Neural cell (in vitro differentiated cells): Measurements from ENCODE around the gene ERBB4.

Experiments used
- EP300 ChIP-seq: fragments of 450-650 bp; conservative IDR thresholded peaks from 2 replicates; pipeline ENCODE4 v1.6.1; 2014; ENCODE audit warnings: antibody characterized with exemption, mild to moderate bottlenecking, moderate library complexity; ENCODE audit not compliant: poor library complexity, severe bottlenecking
- EZH2 ChIP-seq: fragments of 200-600, 300-800 bp; shearing (Covaris generic), sonication (generic); IDR thresholded peaks from 2 replicates; pipeline ENCODE4 v1.6.1; 2014; ENCODE audit warnings: antibody characterized with exemption, low read length, borderline replicate concordance, mild to moderate bottlenecking; ENCODE audit not compliant: insufficient read depth, poor library complexity, severe bottlenecking
- POLR2AphosphoS5 ChIP-seq: IDR thresholded peaks from 2 replicates; pipeline ENCODE4 v1.6.1; 2012
- RAD21 ChIP-seq: fragments of 450-650 bp; conservative IDR thresholded peaks from 2 replicates; pipeline ENCODE4 v1.6.1; 2014; ENCODE audit warnings: antibody characterized with exemption, mild to moderate bottlenecking, moderate library complexity
- TF ChIP-seq, protein P1 (sequence below): IDR thresholded peaks from 2 replicates; pipeline ENCODE4 v1.6.1; 2012; ENCODE audit warnings: borderline replicate concordance
- TF ChIP-seq, protein P2 (sequence below): fragments of 450-650 bp; IDR thresholded peaks from 2 replicates; pipeline ENCODE4 v1.5.1; 2014; ENCODE audit warnings: antibody characterized with exemption, mild to moderate bottlenecking, moderate library complexity; ENCODE audit not compliant: poor library complexity, severe bottlenecking

DNA sequence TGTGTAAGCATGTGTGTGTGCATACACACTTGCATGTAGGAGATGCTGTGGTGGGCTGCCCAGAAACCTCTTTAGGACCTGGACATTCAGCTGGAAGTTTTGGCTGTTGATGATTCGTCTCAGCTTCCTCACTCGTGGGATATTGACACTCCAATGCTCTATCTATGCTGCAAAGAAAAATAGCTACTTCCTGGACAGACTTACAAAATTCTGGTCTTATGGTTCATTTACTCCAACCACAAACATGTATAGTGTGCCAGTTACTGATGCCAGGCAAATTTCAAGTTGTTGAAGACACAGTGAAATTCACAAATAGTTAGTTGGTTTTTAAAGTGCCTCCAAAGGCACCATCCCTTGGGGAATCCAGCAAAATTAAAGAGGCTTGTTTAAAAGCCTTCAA, 1099.6 kb downstream of the ERBB4 start:
- TF ChIP-seq, protein P1, sequence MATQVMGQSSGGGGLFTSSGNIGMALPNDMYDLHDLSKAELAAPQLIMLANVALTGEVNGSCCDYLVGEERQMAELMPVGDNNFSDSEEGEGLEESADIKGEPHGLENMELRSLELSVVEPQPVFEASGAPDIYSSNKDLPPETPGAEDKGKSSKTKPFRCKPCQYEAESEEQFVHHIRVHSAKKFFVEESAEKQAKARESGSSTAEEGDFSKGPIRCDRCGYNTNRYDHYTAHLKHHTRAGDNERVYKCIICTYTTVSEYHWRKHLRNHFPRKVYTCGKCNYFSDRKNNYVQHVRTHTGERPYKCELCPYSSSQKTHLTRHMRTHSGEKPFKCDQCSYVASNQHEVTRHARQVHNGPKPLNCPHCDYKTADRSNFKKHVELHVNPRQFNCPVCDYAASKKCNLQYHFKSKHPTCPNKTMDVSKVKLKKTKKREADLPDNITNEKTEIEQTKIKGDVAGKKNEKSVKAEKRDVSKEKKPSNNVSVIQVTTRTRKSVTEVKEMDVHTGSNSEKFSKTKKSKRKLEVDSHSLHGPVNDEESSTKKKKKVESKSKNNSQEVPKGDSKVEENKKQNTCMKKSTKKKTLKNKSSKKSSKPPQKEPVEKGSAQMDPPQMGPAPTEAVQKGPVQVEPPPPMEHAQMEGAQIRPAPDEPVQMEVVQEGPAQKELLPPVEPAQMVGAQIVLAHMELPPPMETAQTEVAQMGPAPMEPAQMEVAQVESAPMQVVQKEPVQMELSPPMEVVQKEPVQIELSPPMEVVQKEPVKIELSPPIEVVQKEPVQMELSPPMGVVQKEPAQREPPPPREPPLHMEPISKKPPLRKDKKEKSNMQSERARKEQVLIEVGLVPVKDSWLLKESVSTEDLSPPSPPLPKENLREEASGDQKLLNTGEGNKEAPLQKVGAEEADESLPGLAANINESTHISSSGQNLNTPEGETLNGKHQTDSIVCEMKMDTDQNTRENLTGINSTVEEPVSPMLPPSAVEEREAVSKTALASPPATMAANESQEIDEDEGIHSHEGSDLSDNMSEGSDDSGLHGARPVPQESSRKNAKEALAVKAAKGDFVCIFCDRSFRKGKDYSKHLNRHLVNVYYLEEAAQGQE = no peak
- TF ChIP-seq, protein P2, sequence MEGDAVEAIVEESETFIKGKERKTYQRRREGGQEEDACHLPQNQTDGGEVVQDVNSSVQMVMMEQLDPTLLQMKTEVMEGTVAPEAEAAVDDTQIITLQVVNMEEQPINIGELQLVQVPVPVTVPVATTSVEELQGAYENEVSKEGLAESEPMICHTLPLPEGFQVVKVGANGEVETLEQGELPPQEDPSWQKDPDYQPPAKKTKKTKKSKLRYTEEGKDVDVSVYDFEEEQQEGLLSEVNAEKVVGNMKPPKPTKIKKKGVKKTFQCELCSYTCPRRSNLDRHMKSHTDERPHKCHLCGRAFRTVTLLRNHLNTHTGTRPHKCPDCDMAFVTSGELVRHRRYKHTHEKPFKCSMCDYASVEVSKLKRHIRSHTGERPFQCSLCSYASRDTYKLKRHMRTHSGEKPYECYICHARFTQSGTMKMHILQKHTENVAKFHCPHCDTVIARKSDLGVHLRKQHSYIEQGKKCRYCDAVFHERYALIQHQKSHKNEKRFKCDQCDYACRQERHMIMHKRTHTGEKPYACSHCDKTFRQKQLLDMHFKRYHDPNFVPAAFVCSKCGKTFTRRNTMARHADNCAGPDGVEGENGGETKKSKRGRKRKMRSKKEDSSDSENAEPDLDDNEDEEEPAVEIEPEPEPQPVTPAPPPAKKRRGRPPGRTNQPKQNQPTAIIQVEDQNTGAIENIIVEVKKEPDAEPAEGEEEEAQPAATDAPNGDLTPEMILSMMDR = no peak
- TF ChIP-seq RAD21 (no peak), EP300 (no peak), POLR2AphosphoS5 (no peak), EZH2 (no peak)
